ENCODE data around the gene SNRNP40. TPM values are rescaled to one million over a fixed set of nuclear protein-coding genes. Genes with fewer than 3 reads are reported as not detected.

Gene SNRNP40
- total and polyA plus RNA-seq, 8 donors, result 8.7 to 20.5 (median 15.5) TPM

GRCh38 chr1:31231802-31232201 lies 64.8 kb downstream of the SNRNP40 start:
- Histone ChIP-seq H3K27me3 (no peaks in the 10 kb centered on the region), H3K36me3 (no peaks in the 10 kb centered on the region), H3K4me3 (no peak overlapping the region), H3K27ac (no peak overlapping the region), H3K4me1 (no peaks in the 10 kb centered on the region), H3K9me3 (no peaks in the 10 kb centered on the region)
- WGBS, 2 donors, result 84 to 96% methylated on average over 5 of the region's 5 CpGs
- DNase-seq, result no peak
- no peak for FAIRE-seq
- ATAC-seq, result no peak
- intact Hi-C loops (cut with DNase I), result no loop called here
- no peak for TF ChIP-seq CTCF (IDR thresholded peaks at IDR 0.05)

GRCh38 chr1:31230378-31230777 lies 66.2 kb downstream of the SNRNP40 start:
- 63 to 73% methylated on average over 3 of the region's 3 CpGs for WGBS, 2 donors
- no peak overlapping the region for H3K4me3 ChIP-seq
- no peaks in the 10 kb centered on the region for H3K27me3 ChIP-seq
- no peaks in the 10 kb centered on the region for H3K4me1 ChIP-seq
- H3K9me3 ChIP-seq, result no peaks in the 10 kb centered on the region
- FAIRE-seq (no peak), DNase-seq (no peak), ATAC-seq (no peak)
- intact Hi-C loops (cut with DNase I), result no loop called here
- TF ChIP-seq CTCF (IDR thresholded peaks at IDR 0.05), result no peak
- H3K36me3 ChIP-seq, result no peaks in the 10 kb centered on the region
- H3K27ac ChIP-seq, result no peak overlapping the region

- Histone ChIP-seq H3K27ac (no peak overlapping the region), H3K9me3 (no peaks in the 10 kb centered on the region), H3K36me3 (no peaks in the 10 kb centered on the region), H3K27me3 (no peaks in the 10 kb centered on the region), H3K4me3 (no peak overlapping the region), H3K4me1 (no peaks in the 10 kb centered on the region)
- ATAC-seq (no peak), DNase-seq (no peak), FAIRE-seq (no peak)
- TF ChIP-seq CTCF (IDR thresholded peaks at IDR 0.05), result no peak
- intact Hi-C loops (cut with DNase I), result no loop called here
These were observed 67.6 kb downstream of the SNRNP40 start for GRCh38 chr1:31228986-31229385.

- FAIRE-seq, result no peak
- WGBS, 2 donors, result 76 to 87% methylated on average over 5 of the region's 5 CpGs
- intact Hi-C loops (cut with DNase I), result no loop called here
- peak in 1 of 6 donors; percentile 5 for DNase-seq
- no peak for ATAC-seq
- no peak overlapping the region for H3K27ac ChIP-seq
- H3K36me3 ChIP-seq, result no peaks in the 10 kb centered on the region
- H3K27me3 ChIP-seq, result no peaks in the 10 kb centered on the region
- no peaks in the 10 kb centered on the region for H3K9me3 ChIP-seq
- H3K4me3 ChIP-seq, result no peak overlapping the region
- no peaks in the 10 kb centered on the region for H3K4me1 ChIP-seq
- TF ChIP-seq CTCF (IDR thresholded peaks at IDR 0.05), result no peak
These were observed 68.6 kb downstream of the SNRNP40 start for GRCh38 chr1:31227891-31228568.

- H3K4me3 ChIP-seq, result no peak overlapping the region
- no peaks in the 10 kb centered on the region for H3K9me3 ChIP-seq
- intact Hi-C loops (cut with DNase I), result no loop called here
- no peaks in the 10 kb centered on the region for H3K36me3 ChIP-seq
- H3K27me3 ChIP-seq, result no peaks in the 10 kb centered on the region
- no peak for FAIRE-seq
- WGBS, 2 donors, result 31 to 40% methylated on average over 9 of the region's 9 CpGs
- peak in 1 of 6 donors; percentile 9 for DNase-seq
- no peak for ATAC-seq
- no peaks in the 10 kb centered on the region for H3K4me1 ChIP-seq
- H3K27ac ChIP-seq, result no peak overlapping the region
- no peak for TF ChIP-seq CTCF (IDR thresholded peaks at IDR 0.05)
These were observed 72.5 kb downstream of the SNRNP40 start for GRCh38 chr1:31224068-31224467.

Data from pancreas (tissue), 10 donors.